ENCODE data around the gene PHF10.

PHF10 gene

GRCh38 chr6:169678342-169678741 lies 46.0 kb downstream of the PHF10 start:
- H3K4me3 ChIP-seq (ENCODE audit: low read depth, low read length): no peak overlapping the region
- no peak for TF ChIP-seq MAX (IDR thresholded peaks at IDR 0.05; ENCODE audit: low read depth, low read length)
- no peak for TF ChIP-seq POLR2A (IDR thresholded peaks at IDR 0.05; ENCODE audit: extremely low read depth, insufficient read length)
- no peak for TF ChIP-seq CTCF (IDR thresholded peaks at IDR 0.05; ENCODE audit: low read depth, low read length)
- TF ChIP-seq MYC (IDR thresholded peaks at IDR 0.05; ENCODE audit: low read depth, low read length): no peak
- DNase-seq (ENCODE audit: low read depth): no peak

GRCh38 chr6:169677096-169677495 lies 47.2 kb downstream of the PHF10 start:
- TF ChIP-seq MAX (IDR thresholded peaks at IDR 0.05; ENCODE audit: low read depth, low read length) (no peak), CTCF (IDR thresholded peaks at IDR 0.05; ENCODE audit: low read depth, low read length) (no peak), POLR2A (IDR thresholded peaks at IDR 0.05; ENCODE audit: extremely low read depth, insufficient read length) (no peak), MYC (IDR thresholded peaks at IDR 0.05; ENCODE audit: low read depth, low read length) (no peak)
- DNase-seq (ENCODE audit: low read depth): no peak

DNA sequence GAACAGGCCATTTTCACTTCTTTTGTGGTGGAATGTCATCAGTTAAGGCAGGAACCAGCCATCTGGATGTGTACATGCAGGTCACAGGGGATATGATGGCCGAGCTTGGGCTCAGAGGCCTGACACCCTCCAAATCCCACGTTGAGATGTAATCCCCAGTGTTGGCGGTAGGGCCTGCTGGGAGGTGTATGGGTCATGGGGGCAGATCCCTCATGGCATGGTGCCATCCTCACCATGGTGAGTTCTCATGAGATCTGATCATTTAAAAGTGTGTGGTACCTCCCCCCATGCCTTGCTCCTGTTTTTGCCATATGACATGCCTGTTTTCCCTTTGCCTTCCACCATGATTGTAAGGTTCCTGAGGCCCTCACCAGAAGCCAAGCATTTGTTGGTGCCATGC lies 49.3 kb downstream of the PHF10 start:
- no peak for DNase-seq (ENCODE audit: low read depth)
- TF ChIP-seq MAX (IDR thresholded peaks at IDR 0.05; ENCODE audit: low read depth, low read length): no peak
- no peak for TF ChIP-seq POLR2A (IDR thresholded peaks at IDR 0.05; ENCODE audit: extremely low read depth, insufficient read length)
- no peak for TF ChIP-seq MYC (IDR thresholded peaks at IDR 0.05; ENCODE audit: low read depth, low read length)
- no peak for TF ChIP-seq CTCF (IDR thresholded peaks at IDR 0.05; ENCODE audit: low read depth, low read length)
- no peak overlapping the region for H3K4me3 ChIP-seq (ENCODE audit: low read depth, low read length)

More at GRCh38 chr6:169677096-169677495, 47.2 kb downstream of the PHF10 start:
- no peak overlapping the region for H3K4me3 ChIP-seq (ENCODE audit: low read depth, low read length)

- TF ChIP-seq CTCF (IDR thresholded peaks at IDR 0.05; ENCODE audit: low read depth, low read length): no peak
- TF ChIP-seq MAX (IDR thresholded peaks at IDR 0.05; ENCODE audit: low read depth, low read length): no peak
- TF ChIP-seq POLR2A (IDR thresholded peaks at IDR 0.05; ENCODE audit: extremely low read depth, insufficient read length): no peak
- no peak overlapping the region for H3K4me3 ChIP-seq (ENCODE audit: low read depth, low read length)
- no peak for DNase-seq (ENCODE audit: low read depth)
These were observed 52.7 kb downstream of the PHF10 start for GRCh38 chr6:169671563-169671962.

- H3K4me3 ChIP-seq (ENCODE audit: low read depth, low read length): no peak overlapping the region
- TF ChIP-seq MAX (IDR thresholded peaks at IDR 0.05; ENCODE audit: low read depth, low read length) (no peak), POLR2A (IDR thresholded peaks at IDR 0.05; ENCODE audit: extremely low read depth, insufficient read length) (no peak), CTCF (IDR thresholded peaks at IDR 0.05; ENCODE audit: low read depth, low read length) (no peak), MYC (IDR thresholded peaks at IDR 0.05; ENCODE audit: low read depth, low read length) (no peak)
- DNase-seq (ENCODE audit: low read depth): peak; percentile 39
These were observed 54.4 kb downstream of the PHF10 start for GRCh38 chr6:169669889-169670288.

DNA sequence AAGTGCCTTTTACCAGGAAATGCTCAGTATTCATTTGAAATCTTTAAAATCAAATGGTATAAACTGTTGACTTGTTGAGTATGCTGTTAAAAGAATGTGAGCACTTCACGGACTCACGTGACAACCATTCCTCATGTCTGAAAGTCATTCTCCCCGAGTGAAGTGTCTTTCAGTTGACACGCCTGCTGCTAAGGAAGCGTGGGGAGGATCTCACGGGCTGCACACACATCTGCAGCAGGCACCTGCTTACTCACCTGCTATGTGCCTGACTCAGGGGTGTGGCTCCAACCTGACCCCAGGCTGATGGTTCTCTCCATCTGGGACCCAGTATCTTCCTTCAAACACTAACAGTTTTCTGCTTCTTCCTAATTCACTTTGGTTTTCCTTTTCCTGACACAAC lies 55.2 kb downstream of the PHF10 start:
- DNase-seq (ENCODE audit: low read depth): no peak
- TF ChIP-seq POLR2A (IDR thresholded peaks at IDR 0.05; ENCODE audit: extremely low read depth, insufficient read length) (no peak), CTCF (IDR thresholded peaks at IDR 0.05; ENCODE audit: low read depth, low read length) (no peak), MAX (IDR thresholded peaks at IDR 0.05; ENCODE audit: low read depth, low read length) (no peak), MYC (IDR thresholded peaks at IDR 0.05; ENCODE audit: low read depth, low read length) (no peak)

More for the DNA sequence above, 55.2 kb downstream of the PHF10 start:
- no peak overlapping the region for H3K4me3 ChIP-seq (ENCODE audit: low read depth, low read length)
